Suprapubic skin (tissue), 4 donors: ENCODE results near the gene GRM7.

Source experiments
- CTCF ChIP-seq, 2 donors: fragments of 200-600 bp in 1 of 2; fragments of 450-650 bp in 1 of 2; sonication (generic) in 1 of 2; IDR thresholded peaks; one replicate each; pipeline ENCODE4 v1.5.1; 2016 to 2019; ENCODE audit warnings: antibody characterized with exemption in 2 of 2, mild to moderate bottlenecking in 1 of 2, moderate library complexity in 1 of 2
- POLR2A ChIP-seq, 2 donors: fragments of 450-650 bp; IDR thresholded peaks; one replicate each; pipeline ENCODE4 v1.6.1; 2017; ENCODE audit warnings: antibody characterized with exemption in 2 of 2, mild to moderate bottlenecking in 2 of 2, moderate library complexity in 2 of 2
- POLR2AphosphoS5 ChIP-seq, 3 donors: sonication (generic); formaldehyde crosslinking; IDR thresholded peaks; one replicate each; pipeline ENCODE4 v1.6.1; 2017; ENCODE audit warnings: antibody characterized with exemption in 3 of 3

- TF ChIP-seq POLR2A (IDR thresholded peaks at IDR 0.05) (no peak), CTCF (IDR thresholded peaks at IDR 0.05) (no peak), POLR2AphosphoS5 (IDR thresholded peaks at IDR 0.05) (no peak)
Observed at GRCh38 chr3:6827453-6827852, 33.5 kb upstream of the GRM7 start.
